Ascending aorta (tissue), 2 donors: ENCODE measurements around the gene LHPP. TPM values are rescaled to one million over a fixed set of nuclear protein-coding genes. Genes with fewer than 3 reads are reported as not detected.

Experiments used
- DNase-seq, 2 donors: peaks; one replicate each; pipeline ENCODE4 v3.0.0-alpha.2; 2019; ENCODE audit warnings: low spot score in 2 of 2
- H3K27ac ChIP-seq, 2 donors: fragments of 200-600 bp; sonication (generic); one replicate each; pipeline ENCODE4 v1.5.1; 2016 to 2017; ENCODE audit warnings: mild to moderate bottlenecking in 1 of 2
- H3K27me3 ChIP-seq: fragments of 200-600 bp; sonication (generic); one replicate; pipeline ENCODE4 v1.5.1; 2017
- H3K36me3 ChIP-seq, 2 donors: fragments of 200-600 bp; sonication (generic); one replicate each; pipeline ENCODE4 v1.5.1; 2016
- H3K4me1 ChIP-seq, 2 donors: fragments of 200-600 bp; sonication (generic); one replicate each; pipeline ENCODE4 v1.5.1; 2016 to 2017; ENCODE audit warnings: mild to moderate bottlenecking in 1 of 2
- H3K4me3 ChIP-seq, 2 donors: fragments of 200-600 bp; sonication (generic); one replicate each; pipeline ENCODE4 v1.5.1; 2016 to 2017; ENCODE audit warnings: mild to moderate bottlenecking in 1 of 2
- H3K9me3 ChIP-seq, 2 donors: fragments of 200-600 bp; sonication (generic); one replicate each; pipeline ENCODE4 v1.5.1; 2016
- CTCF ChIP-seq, 3 experiments: fragments of 200-600 bp in 2 of 3; fragments of 450-650 bp in 1 of 3; sonication (generic) in 2 of 3; IDR thresholded peaks; one replicate each; pipeline ENCODE4 v1.5.1; 2016 to 2019; ENCODE audit warnings: antibody characterized with exemption in 3 of 3, mild to moderate bottlenecking in 1 of 3, moderate library complexity in 1 of 3
- intact Hi-C: fragments of 100-400 bp; cut with DNase I; formaldehyde crosslinking; loops from one replicate; pipeline ENCODE4 v1.15.1; 2023
- total RNA-seq: library from RNA; depleted of rRNA; stranded (reverse); fragments of >200 nt; gene quantifications from one replicate; pipeline ENCODE4 v1.1.0, GENCODE V29; 2016

LHPP gene
- total RNA-seq, 1 donor from 2014 or later: 5.1 TPM

DNA sequence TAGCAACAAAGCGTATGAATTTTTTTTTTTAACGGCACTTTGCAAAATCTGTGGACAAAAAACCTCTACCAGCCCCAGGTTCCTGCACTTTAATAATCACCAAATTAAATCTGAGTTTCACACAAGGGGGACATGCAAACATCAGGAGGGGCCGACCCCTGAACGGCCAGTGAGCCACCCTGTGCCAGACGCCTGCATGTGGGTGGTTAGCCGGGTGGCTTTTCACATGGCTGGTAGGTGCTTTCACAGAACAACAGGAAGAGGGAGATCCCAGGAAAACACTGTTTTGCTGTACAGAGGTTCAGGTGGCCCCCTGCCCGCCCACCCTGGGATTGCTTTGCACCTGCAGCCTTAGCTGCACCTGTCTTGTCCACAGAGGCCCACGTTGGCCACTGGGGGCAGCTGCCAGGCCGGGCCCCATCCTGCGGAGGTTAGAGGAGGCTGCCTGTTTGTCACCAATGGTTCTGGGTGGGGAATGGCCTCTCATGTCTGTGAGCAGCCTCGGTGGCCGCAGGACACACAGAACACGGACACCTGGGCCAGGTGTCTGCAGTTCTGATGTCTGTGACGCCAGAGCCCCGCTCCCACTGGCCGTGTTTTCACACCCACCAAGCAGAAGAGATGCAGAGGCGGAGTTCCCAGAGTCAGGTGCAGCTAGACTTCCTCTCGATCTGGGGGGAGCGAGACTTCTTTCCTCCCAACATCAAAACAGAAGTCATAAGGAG, 174.8 kb downstream of the LHPP start:
- no peak overlapping the region for H3K27ac ChIP-seq
- intact Hi-C loops: no loop called here
- DNase-seq: no peak
- no peaks in the 10 kb centered on the region for H3K27me3 ChIP-seq
- peaks cover 5 to 18% of the 10 kb centered on the region in 2 donors for H3K4me1 ChIP-seq
- H3K9me3 ChIP-seq: no peaks in the 10 kb centered on the region
- no peak for TF ChIP-seq CTCF (IDR thresholded peaks at IDR 0.05)
- H3K4me3 ChIP-seq: no peak overlapping the region
- no peaks in the 10 kb centered on the region for H3K36me3 ChIP-seq

- Histone ChIP-seq H3K9me3 (no peaks in the 10 kb centered on the region), H3K4me1 (peaks cover 6 to 18% of the 10 kb centered on the region in 2 donors), H3K27ac (no peak overlapping the region), H3K4me3 (no peak overlapping the region), H3K36me3 (no peaks in the 10 kb centered on the region), H3K27me3 (no peaks in the 10 kb centered on the region)
- no peak for DNase-seq
- intact Hi-C loops: no loop called here
- TF ChIP-seq CTCF (IDR thresholded peaks at IDR 0.05): no peak
These were observed 175.6 kb downstream of the LHPP start for GRCh38 chr10:124637091-124637700.

GRCh38 chr10:124637746-124638145, 176.1 kb downstream of the LHPP start:
- Histone ChIP-seq H3K27me3 (no peaks in the 10 kb centered on the region), H3K27ac (no peak overlapping the region), H3K4me1 (peaks cover 6 to 12% of the 10 kb centered on the region in 2 donors), H3K9me3 (no peaks in the 10 kb centered on the region), H3K36me3 (no peaks in the 10 kb centered on the region), H3K4me3 (no peak overlapping the region)
- DNase-seq: no peak
- intact Hi-C loops: no loop called here
- TF ChIP-seq CTCF (IDR thresholded peaks at IDR 0.05): no peak

DNA sequence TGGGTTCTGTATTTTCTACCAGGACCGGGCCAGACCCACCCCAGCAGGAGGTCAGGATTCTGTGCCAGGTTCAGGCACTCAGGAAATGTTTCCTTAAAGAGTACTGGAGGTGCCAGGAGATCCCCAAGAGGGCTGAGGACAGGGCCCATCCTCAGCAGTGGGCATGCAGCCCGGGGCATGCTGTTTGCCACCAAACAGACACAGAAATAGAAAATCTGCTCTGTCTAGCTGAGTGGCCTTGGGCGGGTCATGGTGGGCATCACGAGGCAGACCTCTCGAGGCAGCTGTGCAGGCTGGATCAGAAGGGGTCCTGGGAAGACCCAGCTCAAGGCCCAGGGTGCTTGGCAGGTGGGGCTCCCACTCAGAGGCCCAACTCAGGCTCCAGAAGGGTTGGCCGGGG, 177.6 kb downstream of the LHPP start:
- Histone ChIP-seq H3K4me1 (peaks cover 6 to 11% of the 10 kb centered on the region in 2 donors), H3K36me3 (no peaks in the 10 kb centered on the region), H3K27ac (no peak overlapping the region), H3K27me3 (no peaks in the 10 kb centered on the region), H3K9me3 (no peaks in the 10 kb centered on the region), H3K4me3 (no peak overlapping the region)
- no peak for TF ChIP-seq CTCF (IDR thresholded peaks at IDR 0.05)
- no peak for DNase-seq
- intact Hi-C loops: no loop called here

GRCh38 chr10:124639646-124640045, 178.0 kb downstream of the LHPP start:
- Histone ChIP-seq H3K27ac (no peak overlapping the region), H3K36me3 (no peaks in the 10 kb centered on the region), H3K27me3 (no peaks in the 10 kb centered on the region), H3K9me3 (no peaks in the 10 kb centered on the region), H3K4me3 (no peak overlapping the region), H3K4me1 (peaks cover 6 to 11% of the 10 kb centered on the region in 2 donors)
- DNase-seq: no peak
- TF ChIP-seq CTCF (IDR thresholded peaks at IDR 0.05): no peak
- intact Hi-C loops: no loop called here
